VCaP (cell line): ENCODE data around the gene CLDN8.

Experiments used
- H3K27ac ChIP-seq: fragments of 450-650 bp; 2 replicates; pipeline ENCODE4 v1.5.1; 2017
- CTCF ChIP-seq: fragments of 450-650 bp; conservative IDR thresholded peaks from 2 replicates; pipeline ENCODE4 v1.5.1; 2017; ENCODE audit warnings: mild to moderate bottlenecking, moderate library complexity

The CLDN8 gene

GRCh38 chr21:30245061-30245460 lies 29.2 kb upstream of the CLDN8 start:
- H3K27ac ChIP-seq, result no peak overlapping the region
- no peak for TF ChIP-seq CTCF

GRCh38 chr21:30243691-30244090 lies 27.8 kb upstream of the CLDN8 start:
- TF ChIP-seq CTCF, result no peak
- no peak overlapping the region for H3K27ac ChIP-seq

GRCh38 chr21:30240661-30241060 lies 24.8 kb upstream of the CLDN8 start:
- H3K27ac ChIP-seq, result no peak overlapping the region
- TF ChIP-seq CTCF, result no peak

GRCh38 chr21:30238168-30238567 lies 22.3 kb upstream of the CLDN8 start:
- no peak for TF ChIP-seq CTCF
- H3K27ac ChIP-seq, result no peak overlapping the region

- no peak for TF ChIP-seq CTCF
- H3K27ac ChIP-seq, result peak overlapping the region; percentile 95
Measured at GRCh38 chr21:30234643-30235042, 18.7 kb upstream of the CLDN8 start.

- peak overlapping the region; percentile 95 for H3K27ac ChIP-seq
- no peak for TF ChIP-seq CTCF
Measured at GRCh38 chr21:30234050-30234449, 18.2 kb upstream of the CLDN8 start.

GRCh38 chr21:30233228-30234020 lies 17.5 kb upstream of the CLDN8 start:
- no peak for TF ChIP-seq CTCF
- H3K27ac ChIP-seq, result peak overlapping the region; percentile 95
